Gastrocnemius medialis (tissue), 4 donors: ENCODE results near the gene NELFB. TPM values are rescaled to one million over a fixed set of nuclear protein-coding genes. Genes with fewer than 3 reads are reported as not detected.
A peak's percentile ranks its signal among the peaks of the same experiment; 100 is the strongest.

Experiments
- ATAC-seq, 2 donors: fragments of 150-250 bp; one replicate each; pipeline ENCODE4 v1.9.1; 2016
- DNase-seq, 2 donors: peaks; one replicate each; pipeline ENCODE4 v3.0.0-alpha.2; 2019
- H3K27ac ChIP-seq, 4 donors: fragments of 200-600 bp; sonication (generic); 1 replicate in 1 of 4; 2 replicates in 3 of 4; pipeline ENCODE4 v1.5.1; 2016 to 2018; ENCODE audit warnings: mild to moderate bottlenecking in 2 of 4, moderate library complexity in 1 of 4
- H3K27me3 ChIP-seq, 3 donors: fragments of 200-600 bp; sonication (generic) in 2 of 3; 1 replicate in 1 of 3; 2 replicates in 2 of 3; pipeline versions ENCODE4 v1.5.1 to v1.6.0; 2016 to 2019; ENCODE audit warnings: mild to moderate bottlenecking in 1 of 3, moderate library complexity in 1 of 3
- H3K36me3 ChIP-seq, 2 donors: fragments of 200-600 bp; sonication (generic) in 1 of 2; one replicate each; pipeline ENCODE4 v1.5.1; 2017 to 2018
- H3K4me1 ChIP-seq, 2 donors: fragments of 200-600 bp; sonication (generic) in 1 of 2; one replicate each; pipeline ENCODE4 v1.5.1; 2016 to 2017; ENCODE audit warnings: mild to moderate bottlenecking in 2 of 2
- H3K4me3 ChIP-seq, 4 donors: fragments of 200-600 bp; sonication (generic) in 3 of 4; 1 replicate in 1 of 4; 2 replicates in 3 of 4; pipeline ENCODE4 v1.5.1; 2016 to 2019; ENCODE audit warnings: mild to moderate bottlenecking in 2 of 4
- H3K9me3 ChIP-seq, 3 donors: fragments of 200-600 bp; sonication (generic) in 2 of 3; 1 replicate in 1 of 3; 2 replicates in 2 of 3; pipeline ENCODE4 v1.5.1; 2016 to 2019
- POLR2A ChIP-seq, 2 donors: fragments of 450-650 bp; IDR thresholded peaks; one replicate each; pipeline ENCODE4 v1.6.1; 2017; ENCODE audit warnings: antibody characterized with exemption in 2 of 2, mild to moderate bottlenecking in 2 of 2, moderate library complexity in 2 of 2
- in situ Hi-C, 4 donors: fragments of 200-750 bp; cut with MboI; loops; one replicate each; pipeline versions ENCODE4 v1.15.0 to v1.8.0; 2017; ENCODE audit warnings: low sequenced_read_pairs in 4 of 4
- intact Hi-C: fragments of 100-400 bp; cut with DNase I; formaldehyde crosslinking; loops from one replicate; pipeline ENCODE4 v1.15.1; 2023; ENCODE audit warnings: low total_unique reads
- total RNA-seq, 4 donors: library from RNA; depleted of rRNA; stranded (reverse); fragments of >200 nt; gene quantifications; one replicate each; pipeline versions ENCODE4 v1.1.0 to v1.2.3, GENCODE V29; 2016
- TF ChIP-seq, protein P1 (sequence below), 5 experiments: fragments of 450-650 bp in 3 of 5; fragments of 200-600 bp in 2 of 5; sonication (generic) in 2 of 5; IDR thresholded peaks in 4 of 5; conservative IDR thresholded peaks in 1 of 5; 1 replicate in 4 of 5; 2 replicates in 1 of 5; pipeline ENCODE4 v1.5.1; 2016 to 2019; ENCODE audit warnings: antibody characterized with exemption in 5 of 5, mild to moderate bottlenecking in 3 of 5, moderate library complexity in 3 of 5

The NELFB gene
- total RNA-seq, 4 donors from 2014 or later: 21.6 to 61.5 (median 39.4) TPM

DNA sequence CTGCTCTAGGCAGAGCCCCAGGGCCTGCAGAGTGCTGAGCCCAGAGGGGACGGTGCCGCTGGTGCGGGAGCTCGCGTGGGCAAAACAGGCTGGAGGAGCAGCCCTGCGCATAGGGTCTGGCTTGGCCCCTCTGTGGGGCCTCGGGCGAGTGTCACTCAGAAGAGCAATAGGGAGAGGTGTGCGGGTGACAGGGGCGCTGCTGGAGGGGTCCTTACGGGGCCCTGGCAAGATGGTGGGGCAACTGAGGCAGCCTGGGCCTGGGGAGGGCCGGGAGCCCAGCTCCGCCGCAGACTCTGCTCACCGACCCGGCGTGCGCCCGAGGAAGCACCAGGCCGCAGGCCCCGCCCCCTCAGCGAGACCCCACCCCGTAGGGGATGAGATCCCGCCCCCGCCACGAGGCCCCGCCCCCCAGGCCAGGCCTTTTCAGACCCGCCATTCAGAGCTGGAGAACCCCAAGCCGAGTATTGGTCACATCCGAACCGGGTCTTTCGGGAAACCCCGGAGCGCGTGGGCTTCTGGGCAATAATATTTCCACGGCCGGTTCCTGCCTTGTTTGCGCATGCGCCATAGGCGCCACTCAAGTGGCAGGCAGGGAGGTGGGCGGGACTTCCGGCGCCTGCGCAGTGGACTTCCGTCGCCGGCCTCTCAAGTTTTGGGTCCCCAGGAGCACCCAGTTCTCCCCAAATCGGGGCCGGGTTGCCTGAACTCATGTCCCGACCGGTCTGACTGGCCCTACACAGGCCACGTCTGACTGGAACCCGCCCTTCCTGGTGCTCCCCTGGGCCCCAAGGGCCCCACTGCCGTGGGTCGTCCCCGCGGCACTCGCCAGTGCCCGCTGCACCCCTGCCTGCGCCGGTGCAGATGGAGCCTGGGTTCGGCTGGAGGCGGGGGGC lies 31.8 kb upstream of the NELFB start:
- Histone ChIP-seq H3K9me3 (no peaks in the 10 kb centered on the region), H3K36me3 (no peaks in the 10 kb centered on the region), H3K27ac (peak overlapping the region; percentile 87 to 93 (median 90)), H3K27me3 (peaks cover 5 to 7% (median 7%) of the 10 kb centered on the region in 3 donors), H3K4me3 (peak overlapping the region; percentile 63 to 94 (median 88)), H3K4me1 (peaks cover 8 to 21% of the 10 kb centered on the region in 2 donors)
- TF ChIP-seq, protein P1, sequence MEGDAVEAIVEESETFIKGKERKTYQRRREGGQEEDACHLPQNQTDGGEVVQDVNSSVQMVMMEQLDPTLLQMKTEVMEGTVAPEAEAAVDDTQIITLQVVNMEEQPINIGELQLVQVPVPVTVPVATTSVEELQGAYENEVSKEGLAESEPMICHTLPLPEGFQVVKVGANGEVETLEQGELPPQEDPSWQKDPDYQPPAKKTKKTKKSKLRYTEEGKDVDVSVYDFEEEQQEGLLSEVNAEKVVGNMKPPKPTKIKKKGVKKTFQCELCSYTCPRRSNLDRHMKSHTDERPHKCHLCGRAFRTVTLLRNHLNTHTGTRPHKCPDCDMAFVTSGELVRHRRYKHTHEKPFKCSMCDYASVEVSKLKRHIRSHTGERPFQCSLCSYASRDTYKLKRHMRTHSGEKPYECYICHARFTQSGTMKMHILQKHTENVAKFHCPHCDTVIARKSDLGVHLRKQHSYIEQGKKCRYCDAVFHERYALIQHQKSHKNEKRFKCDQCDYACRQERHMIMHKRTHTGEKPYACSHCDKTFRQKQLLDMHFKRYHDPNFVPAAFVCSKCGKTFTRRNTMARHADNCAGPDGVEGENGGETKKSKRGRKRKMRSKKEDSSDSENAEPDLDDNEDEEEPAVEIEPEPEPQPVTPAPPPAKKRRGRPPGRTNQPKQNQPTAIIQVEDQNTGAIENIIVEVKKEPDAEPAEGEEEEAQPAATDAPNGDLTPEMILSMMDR (IDR thresholded peaks at IDR 0.05 in 4 of 5, conservative IDR thresholded peaks at IDR 0.05 in 1 of 5): no peak
- TF ChIP-seq POLR2A (IDR thresholded peaks at IDR 0.05): peak; percentile 61
- DNase-seq: peak; percentile 97 to 98
- peak; percentile 89 to 90 for ATAC-seq
- in situ Hi-C loops (loop anchor here in 1 of 4 donors (10.0 kb wide), 1 partner anchor 99 kb away; no protein-coding TSS in a partner anchor), intact Hi-C loops (loop anchor here (1.0 to 5.0 kb wide), 4 partner anchors 23 to 44 kb away; partner anchors contain the start of genes ANAPC2, NELFB, SSNA1 and TPRN)

DNA sequence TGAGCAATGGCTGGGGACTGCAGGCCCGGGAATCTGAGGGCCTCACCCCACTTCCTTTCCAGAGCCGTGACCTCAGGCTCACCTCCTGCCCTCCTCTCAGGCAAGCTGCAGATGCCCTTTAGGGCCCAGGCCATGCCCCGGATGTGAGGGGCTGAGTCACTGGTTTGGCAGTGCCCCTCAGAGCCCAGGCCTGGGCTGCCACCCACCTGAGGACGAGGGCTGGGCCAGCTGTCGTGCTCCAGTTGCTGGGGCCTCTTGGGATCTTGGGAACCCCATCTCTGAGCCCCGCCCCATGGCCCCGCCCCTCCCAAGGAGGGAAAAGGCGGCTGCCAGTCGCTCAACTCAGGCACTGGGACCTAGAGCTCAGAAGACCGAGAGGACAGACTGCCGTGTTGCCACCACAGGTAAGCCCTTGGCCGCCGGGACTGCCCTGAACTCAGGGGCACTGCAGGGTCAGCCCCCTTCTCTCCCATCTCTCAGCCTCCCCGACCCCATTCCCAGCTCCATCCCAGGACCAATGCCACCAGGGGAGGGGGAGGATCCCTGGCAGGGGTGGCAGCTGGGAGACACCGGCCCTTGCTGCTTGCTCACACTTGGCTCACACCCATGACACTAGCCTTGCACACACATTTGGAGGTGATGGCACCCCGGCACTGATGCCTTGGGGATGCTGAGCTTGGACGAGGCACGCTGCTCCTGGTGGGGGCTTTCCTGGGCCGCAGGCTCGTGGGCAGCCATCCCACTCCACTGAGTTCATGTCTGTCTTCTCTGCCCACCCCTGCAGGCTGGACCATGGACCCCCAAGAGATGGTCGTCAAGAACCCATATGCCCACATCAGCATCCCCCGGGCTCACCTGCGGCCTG lies 30.1 kb upstream of the NELFB start, which contains the start of gene CYSRT1:
CYSRT1 (plus strand) TSS at position 345 of the 865 bp plus-strand sequence; CDS start at position 793, 448 bp downstream.
- H3K4me3 ChIP-seq: peak within 1 kb of the TSS; percentile 63 to 94 (median 88)
- TF ChIP-seq POLR2A (IDR thresholded peaks at IDR 0.05): no peak
- TF ChIP-seq, protein P1 (IDR thresholded peaks at IDR 0.05 in 4 of 5, conservative IDR thresholded peaks at IDR 0.05 in 1 of 5): no peak

DNA sequence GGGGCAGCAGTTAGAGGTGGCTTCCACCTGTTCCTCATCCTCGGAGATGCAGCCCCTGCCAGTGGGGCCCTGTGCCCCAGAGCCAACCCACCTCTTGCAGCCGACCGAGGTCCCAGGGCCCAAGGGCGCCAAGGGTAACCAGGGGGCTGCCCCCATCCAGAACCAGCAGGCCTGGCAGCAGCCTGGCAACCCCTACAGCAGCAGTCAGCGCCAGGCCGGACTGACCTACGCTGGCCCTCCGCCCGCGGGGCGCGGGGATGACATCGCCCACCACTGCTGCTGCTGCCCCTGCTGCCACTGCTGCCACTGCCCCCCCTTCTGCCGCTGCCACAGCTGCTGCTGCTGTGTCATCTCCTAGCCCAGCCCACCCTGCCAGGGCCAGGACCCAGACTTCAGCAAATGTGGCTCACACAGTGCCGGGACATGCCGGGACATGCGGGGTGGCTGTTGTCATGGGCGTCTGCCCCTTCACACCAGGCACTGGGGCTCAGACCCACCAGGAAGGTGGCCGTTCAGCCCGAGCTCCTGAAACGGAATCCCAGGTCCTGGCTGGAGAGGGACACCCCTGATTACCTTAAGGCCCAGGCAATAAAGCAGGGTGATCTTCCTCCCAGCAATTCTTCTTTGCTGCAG lies 29.3 kb upstream of the NELFB start:
- TF ChIP-seq POLR2A (IDR thresholded peaks at IDR 0.05): no peak
- TF ChIP-seq, protein P1 (IDR thresholded peaks at IDR 0.05 in 4 of 5, conservative IDR thresholded peaks at IDR 0.05 in 1 of 5): no peak
- Histone ChIP-seq H3K27me3 (peaks cover 27 to 32% (median 27%) of the 10 kb centered on the region in 3 donors), H3K36me3 (no peaks in the 10 kb centered on the region), H3K9me3 (no peaks in the 10 kb centered on the region), H3K27ac (no peak overlapping the region), H3K4me1 (peaks cover 8 to 21% of the 10 kb centered on the region in 2 donors), H3K4me3 (no peak overlapping the region)
- in situ Hi-C loops (loop anchor here in 1 of 4 donors (10.0 kb wide), 1 partner anchor 101 kb away; no protein-coding TSS in a partner anchor), intact Hi-C loops (loop anchor here (2.0 kb wide), 1 partner anchor 107 kb away; no protein-coding TSS in a partner anchor)
- DNase-seq: no peak
- no peak for ATAC-seq

More for the DNA sequence above, 30.1 kb upstream of the NELFB start, which contains the start of gene CYSRT1:
- H3K27me3 ChIP-seq: peaks cover 20 to 25% (median 24%) of the 10 kb centered on the region in 3 donors
- no peak for ATAC-seq
- H3K9me3 ChIP-seq: no peaks in the 10 kb centered on the region
- no peaks in the 10 kb centered on the region for H3K36me3 ChIP-seq
- no peak for DNase-seq
- in situ Hi-C loops: loop anchor here in 1 of 4 donors (10.0 kb wide), 1 partner anchor 100 kb away; no protein-coding TSS in a partner anchor
- intact Hi-C loops: loop anchor here (5.0 kb wide), 1 partner anchor 42 kb away; no protein-coding TSS in a partner anchor
- peaks cover 8 to 21% of the 10 kb centered on the region in 2 donors for H3K4me1 ChIP-seq
- peak within 1 kb of the TSS; percentile 87 to 93 (median 90) for H3K27ac ChIP-seq
